Activated gamma-delta T cell treated with Interleukin-2 at 50 U/mL for 16 hours (primary cell): ENCODE measurements around the gene DISC1.
"Not testable (repeated sequence)": the region's sequence is repeated elsewhere in the genome, so short reads cannot be mapped to it uniquely, and the experiment has no call there.

Experiments used
- DNase-seq: peaks from one replicate; pipeline ENCODE4 v3.0.0-alpha.2; 2020

The DISC1 gene

GRCh38 chr1:231606712-231607111 is 19.9 kb upstream of the DISC1 start:
- DNase-seq: no peak

- no peak for DNase-seq
Observed at GRCh38 chr1:231610388-231610787, 16.2 kb upstream of the DISC1 start.

- no peak for DNase-seq
Observed at GRCh38 chr1:231611111-231611510, 15.5 kb upstream of the DISC1 start.

- DNase-seq: no peak
Observed at GRCh38 chr1:231611851-231612250, 14.7 kb upstream of the DISC1 start.

- peak; percentile 50 for DNase-seq
Observed at GRCh38 chr1:231612393-231613089, 14.0 kb upstream of the DISC1 start.

- DNase-seq: no peak
Observed at GRCh38 chr1:231613419-231614349, 12.9 kb upstream of the DISC1 start.

- DNase-seq: no peak
Observed at GRCh38 chr1:231616667-231617066, 9.9 kb upstream of the DISC1 start.

- no peak for DNase-seq
Observed at GRCh38 chr1:231618609-231619256, 7.9 kb upstream of the DISC1 start.

- no peak for DNase-seq
Observed at GRCh38 chr1:231619257-231619634, 7.3 kb upstream of the DISC1 start.

- not testable (repeated sequence) for DNase-seq
Observed at GRCh38 chr1:231625042-231625441, 1.5 kb upstream of the DISC1 start.

GRCh38 chr1:231625975-231626534 is 535 bp upstream of the DISC1 start:
- DNase-seq: no peak

GRCh38 chr1:231626951-231627614 is 493 bp downstream of the DISC1 start:
- DNase-seq: peak; percentile 31

- peak; percentile 34 for DNase-seq
Observed at GRCh38 chr1:231628207-231628876, 1.8 kb downstream of the DISC1 start.

GRCh38 chr1:231629132-231629531 is 2.5 kb downstream of the DISC1 start:
- DNase-seq: no peak

GRCh38 chr1:231630558-231631205 is 4.1 kb downstream of the DISC1 start:
- DNase-seq: no peak

GRCh38 chr1:231631717-231632116 is 5.1 kb downstream of the DISC1 start:
- DNase-seq: no peak

GRCh38 chr1:231632119-231632518 is 5.5 kb downstream of the DISC1 start:
- no peak for DNase-seq

- no peak for DNase-seq
Observed at GRCh38 chr1:231634323-231635013, 7.9 kb downstream of the DISC1 start.

- DNase-seq: no peak
Observed at GRCh38 chr1:231636157-231636556, 9.6 kb downstream of the DISC1 start.

GRCh38 chr1:231636922-231637321 is 10.3 kb downstream of the DISC1 start:
- not testable (repeated sequence) for DNase-seq

- no peak for DNase-seq
Observed at GRCh38 chr1:231638647-231639046, 12.1 kb downstream of the DISC1 start.
